ES-I3 (cell line): ENCODE data around the gene SPTB.

ENCODE experiments used
- H3K36me3 ChIP-seq: 2 replicates; pipeline ENCODE4 v1.6.1; 2013; ENCODE audit warnings: mild to moderate bottlenecking, low read length, control low read depth, moderate library complexity; ENCODE audit not compliant: insufficient read depth
- H3K4me1 ChIP-seq: 2 replicates; pipeline ENCODE4 v1.6.1; 2013; ENCODE audit warnings: mild to moderate bottlenecking, control low read depth, low read length; ENCODE audit not compliant: insufficient read depth
- H3K9ac ChIP-seq: 2 replicates; pipeline ENCODE4 v1.6.1; 2013; ENCODE audit warnings: low read depth, mild to moderate bottlenecking, low read length, moderate library complexity
- H3K9me3 ChIP-seq: 2 replicates; pipeline ENCODE4 v1.6.1; 2013; ENCODE audit warnings: mild to moderate bottlenecking, low read length, moderate library complexity; ENCODE audit not compliant: control insufficient read depth, insufficient read depth

The SPTB gene

GRCh38 chr14:64772397-64772950 is 107.2 kb downstream of the SPTB start:
- Histone ChIP-seq H3K9me3 (peaks cover 3% of the 10 kb centered on the region; the same call in 1 of the 2 replicates), H3K4me1 (peaks cover 9% of the 10 kb centered on the region; the same call in 1 of the 2 replicates), H3K36me3 (no peaks in the 10 kb centered on the region), H3K9ac (no peak overlapping the region)

GRCh38 chr14:64771161-64771560 is 108.5 kb downstream of the SPTB start:
- peaks cover 3% of the 10 kb centered on the region; the same call in 1 of the 2 replicates for H3K9me3 ChIP-seq
- no peak overlapping the region for H3K9ac ChIP-seq
- no peaks in the 10 kb centered on the region for H3K36me3 ChIP-seq
- H3K4me1 ChIP-seq = peaks cover 20% of the 10 kb centered on the region; the same call in 1 of the 2 replicates

GRCh38 chr14:64770751-64771150 is 109.0 kb downstream of the SPTB start:
- Histone ChIP-seq H3K9ac (no peak overlapping the region), H3K9me3 (peaks cover 3% of the 10 kb centered on the region; the same call in 1 of the 2 replicates), H3K36me3 (no peaks in the 10 kb centered on the region), H3K4me1 (peaks cover 21% of the 10 kb centered on the region; the same call in 1 of the 2 replicates)

GRCh38 chr14:64769096-64770020 is 110.3 kb downstream of the SPTB start:
- H3K9me3 ChIP-seq = peaks cover 3% of the 10 kb centered on the region; the same call in 1 of the 2 replicates
- no peak overlapping the region for H3K9ac ChIP-seq
- H3K36me3 ChIP-seq = no peaks in the 10 kb centered on the region

GRCh38 chr14:64768401-64769095 is 111.2 kb downstream of the SPTB start:
- no peaks in the 10 kb centered on the region for H3K9me3 ChIP-seq
- peaks cover 31% of the 10 kb centered on the region for H3K4me1 ChIP-seq
- H3K36me3 ChIP-seq = no peaks in the 10 kb centered on the region
- H3K9ac ChIP-seq = no peak overlapping the region

More at GRCh38 chr14:64769096-64770020, 110.3 kb downstream of the SPTB start:
- peaks cover 23% of the 10 kb centered on the region for H3K4me1 ChIP-seq

- H3K4me1 ChIP-seq = peaks cover 36% of the 10 kb centered on the region
- no peaks in the 10 kb centered on the region for H3K9me3 ChIP-seq
- H3K9ac ChIP-seq = no peak overlapping the region; the same call in 1 of the 2 replicates
- no peaks in the 10 kb centered on the region for H3K36me3 ChIP-seq
Measured at GRCh38 chr14:64767215-64767964, 112.3 kb downstream of the SPTB start.

GRCh38 chr14:64766430-64767151 is 113.1 kb downstream of the SPTB start:
- H3K36me3 ChIP-seq = no peaks in the 10 kb centered on the region
- no peaks in the 10 kb centered on the region for H3K9me3 ChIP-seq
- H3K4me1 ChIP-seq = peaks cover 42% of the 10 kb centered on the region
- H3K9ac ChIP-seq = no peak overlapping the region; the same call in 1 of the 2 replicates

- Histone ChIP-seq H3K9ac (no peak overlapping the region), H3K36me3 (no peaks in the 10 kb centered on the region), H3K9me3 (no peaks in the 10 kb centered on the region), H3K4me1 (peaks cover 42% of the 10 kb centered on the region)
Measured at GRCh38 chr14:64765740-64766302, 113.9 kb downstream of the SPTB start.

- Histone ChIP-seq H3K9ac (peak overlapping the region; percentile 14; the same call in 1 of the 2 replicates), H3K9me3 (no peaks in the 10 kb centered on the region), H3K36me3 (no peaks in the 10 kb centered on the region), H3K4me1 (peaks cover 42% of the 10 kb centered on the region)
Measured at GRCh38 chr14:64764641-64765520, 114.8 kb downstream of the SPTB start.

GRCh38 chr14:64763801-64764621 is 115.7 kb downstream of the SPTB start:
- peaks cover 45% of the 10 kb centered on the region for H3K4me1 ChIP-seq
- no peaks in the 10 kb centered on the region for H3K9me3 ChIP-seq
- H3K36me3 ChIP-seq = no peaks in the 10 kb centered on the region
- peak overlapping the region; percentile 14; the same call in 1 of the 2 replicates for H3K9ac ChIP-seq

GRCh38 chr14:64763085-64763782 is 116.5 kb downstream of the SPTB start:
- H3K9me3 ChIP-seq = no peaks in the 10 kb centered on the region
- no peak overlapping the region for H3K9ac ChIP-seq
- H3K4me1 ChIP-seq = peaks cover 47% of the 10 kb centered on the region
- H3K36me3 ChIP-seq = no peaks in the 10 kb centered on the region
